Measurements from ENCODE around the gene RBM19.

Gene RBM19

GRCh38 chr12:113837528-113838296 lies 128.4 kb downstream of the RBM19 start:
- H3K36me3 ChIP-seq (ENCODE audit: control insufficient read depth, insufficient read depth, low read length) = peaks cover under 1% of the 10 kb centered on the region; the same call in 1 of the 2 replicates
- no peak overlapping the region for H3K4me3 ChIP-seq (ENCODE audit: low read depth, low read length)
- no peak overlapping the region for H3K9ac ChIP-seq (ENCODE audit: low read length)
- no peaks in the 10 kb centered on the region for H3K4me1 ChIP-seq (ENCODE audit: control insufficient read depth, insufficient read depth, low read length)
- no peak overlapping the region for H3K27ac ChIP-seq (ENCODE audit: low read depth, low read length)
- no peaks in the 10 kb centered on the region for H3K9me3 ChIP-seq (ENCODE audit: control insufficient read depth, insufficient read depth, low read depth, low read length)
- no peaks in the 10 kb centered on the region for H3K27me3 ChIP-seq (ENCODE audit: control insufficient read depth, insufficient read depth, low read length)

GRCh38 chr12:113837084-113837483 lies 129.0 kb downstream of the RBM19 start:
- Histone ChIP-seq H3K36me3 (ENCODE audit: control insufficient read depth, insufficient read depth, low read length) (no peaks in the 10 kb centered on the region), H3K9me3 (ENCODE audit: control insufficient read depth, insufficient read depth, low read depth, low read length) (no peaks in the 10 kb centered on the region), H3K9ac (ENCODE audit: low read length) (no peak overlapping the region), H3K4me1 (ENCODE audit: control insufficient read depth, insufficient read depth, low read length) (no peaks in the 10 kb centered on the region), H3K27ac (ENCODE audit: low read depth, low read length) (no peak overlapping the region), H3K27me3 (ENCODE audit: control insufficient read depth, insufficient read depth, low read length) (no peaks in the 10 kb centered on the region), H3K4me3 (ENCODE audit: low read depth, low read length) (no peak overlapping the region)

GRCh38 chr12:113835896-113836295 lies 130.2 kb downstream of the RBM19 start:
- Histone ChIP-seq H3K9me3 (ENCODE audit: control insufficient read depth, insufficient read depth, low read depth, low read length) (no peaks in the 10 kb centered on the region), H3K9ac (ENCODE audit: low read length) (no peak overlapping the region), H3K36me3 (ENCODE audit: control insufficient read depth, insufficient read depth, low read length) (no peaks in the 10 kb centered on the region), H3K27ac (ENCODE audit: low read depth, low read length) (no peak overlapping the region), H3K4me3 (ENCODE audit: low read depth, low read length) (no peak overlapping the region), H3K4me1 (ENCODE audit: control insufficient read depth, insufficient read depth, low read length) (peaks cover 4% of the 10 kb centered on the region; the same call in 1 of the 2 replicates), H3K27me3 (ENCODE audit: control insufficient read depth, insufficient read depth, low read length) (no peaks in the 10 kb centered on the region)

- H3K27me3 ChIP-seq (ENCODE audit: control insufficient read depth, insufficient read depth, low read length) = no peaks in the 10 kb centered on the region
- H3K27ac ChIP-seq (ENCODE audit: low read depth, low read length) = no peak overlapping the region
- no peaks in the 10 kb centered on the region for H3K36me3 ChIP-seq (ENCODE audit: control insufficient read depth, insufficient read depth, low read length)
- H3K9me3 ChIP-seq (ENCODE audit: control insufficient read depth, insufficient read depth, low read depth, low read length) = no peaks in the 10 kb centered on the region
- peaks cover 4% of the 10 kb centered on the region; the same call in 1 of the 2 replicates for H3K4me1 ChIP-seq (ENCODE audit: control insufficient read depth, insufficient read depth, low read length)
- no peak overlapping the region for H3K9ac ChIP-seq (ENCODE audit: low read length)
- H3K4me3 ChIP-seq (ENCODE audit: low read depth, low read length) = no peak overlapping the region
Observed at GRCh38 chr12:113835433-113835832, 130.7 kb downstream of the RBM19 start.

GRCh38 chr12:113833422-113833821 lies 132.7 kb downstream of the RBM19 start:
- H3K27ac ChIP-seq (ENCODE audit: low read depth, low read length) = no peak overlapping the region
- H3K36me3 ChIP-seq (ENCODE audit: control insufficient read depth, insufficient read depth, low read length) = no peaks in the 10 kb centered on the region
- H3K9me3 ChIP-seq (ENCODE audit: control insufficient read depth, insufficient read depth, low read depth, low read length) = no peaks in the 10 kb centered on the region
- H3K4me1 ChIP-seq (ENCODE audit: control insufficient read depth, insufficient read depth, low read length) = peaks cover 4% of the 10 kb centered on the region; the same call in 1 of the 2 replicates
- H3K9ac ChIP-seq (ENCODE audit: low read length) = no peak overlapping the region
- no peak overlapping the region for H3K4me3 ChIP-seq (ENCODE audit: low read depth, low read length)
- no peaks in the 10 kb centered on the region for H3K27me3 ChIP-seq (ENCODE audit: control insufficient read depth, insufficient read depth, low read length)

GRCh38 chr12:113831476-113831875 lies 134.6 kb downstream of the RBM19 start:
- H3K27me3 ChIP-seq (ENCODE audit: control insufficient read depth, insufficient read depth, low read length) = no peaks in the 10 kb centered on the region
- H3K4me1 ChIP-seq (ENCODE audit: control insufficient read depth, insufficient read depth, low read length) = peaks cover 6% of the 10 kb centered on the region; the same call in 1 of the 2 replicates
- H3K4me3 ChIP-seq (ENCODE audit: low read depth, low read length) = no peak overlapping the region
- H3K9ac ChIP-seq (ENCODE audit: low read length) = no peak overlapping the region
- H3K9me3 ChIP-seq (ENCODE audit: control insufficient read depth, insufficient read depth, low read depth, low read length) = no peaks in the 10 kb centered on the region
- no peaks in the 10 kb centered on the region for H3K36me3 ChIP-seq (ENCODE audit: control insufficient read depth, insufficient read depth, low read length)
- no peak overlapping the region for H3K27ac ChIP-seq (ENCODE audit: low read depth, low read length)

- H3K36me3 ChIP-seq (ENCODE audit: control insufficient read depth, insufficient read depth, low read length) = no peaks in the 10 kb centered on the region
- H3K27me3 ChIP-seq (ENCODE audit: control insufficient read depth, insufficient read depth, low read length) = no peaks in the 10 kb centered on the region
- peaks cover 6% of the 10 kb centered on the region; the same call in 1 of the 2 replicates for H3K4me1 ChIP-seq (ENCODE audit: control insufficient read depth, insufficient read depth, low read length)
- no peak overlapping the region for H3K4me3 ChIP-seq (ENCODE audit: low read depth, low read length)
- H3K27ac ChIP-seq (ENCODE audit: low read depth, low read length) = no peak overlapping the region
- H3K9me3 ChIP-seq (ENCODE audit: control insufficient read depth, insufficient read depth, low read depth, low read length) = no peaks in the 10 kb centered on the region
- no peak overlapping the region for H3K9ac ChIP-seq (ENCODE audit: low read length)
Observed at GRCh38 chr12:113831016-113831415, 135.1 kb downstream of the RBM19 start.

GRCh38 chr12:113829212-113829611 lies 136.9 kb downstream of the RBM19 start:
- H3K9ac ChIP-seq (ENCODE audit: low read length) = no peak overlapping the region
- H3K9me3 ChIP-seq (ENCODE audit: control insufficient read depth, insufficient read depth, low read depth, low read length) = no peaks in the 10 kb centered on the region
- H3K4me3 ChIP-seq (ENCODE audit: low read depth, low read length) = no peak overlapping the region
- no peaks in the 10 kb centered on the region for H3K36me3 ChIP-seq (ENCODE audit: control insufficient read depth, insufficient read depth, low read length)
- no peak overlapping the region for H3K27ac ChIP-seq (ENCODE audit: low read depth, low read length)
- no peaks in the 10 kb centered on the region for H3K27me3 ChIP-seq (ENCODE audit: control insufficient read depth, insufficient read depth, low read length)
- peaks cover 6% of the 10 kb centered on the region; the same call in 1 of the 2 replicates for H3K4me1 ChIP-seq (ENCODE audit: control insufficient read depth, insufficient read depth, low read length)

- H3K4me3 ChIP-seq (ENCODE audit: low read depth, low read length) = no peak overlapping the region
- H3K36me3 ChIP-seq (ENCODE audit: control insufficient read depth, insufficient read depth, low read length) = no peaks in the 10 kb centered on the region
- H3K9ac ChIP-seq (ENCODE audit: low read length) = no peak overlapping the region
- no peaks in the 10 kb centered on the region for H3K9me3 ChIP-seq (ENCODE audit: control insufficient read depth, insufficient read depth, low read depth, low read length)
- no peak overlapping the region for H3K27ac ChIP-seq (ENCODE audit: low read depth, low read length)
- peaks cover 6% of the 10 kb centered on the region; the same call in 1 of the 2 replicates for H3K4me1 ChIP-seq (ENCODE audit: control insufficient read depth, insufficient read depth, low read length)
- H3K27me3 ChIP-seq (ENCODE audit: control insufficient read depth, insufficient read depth, low read length) = no peaks in the 10 kb centered on the region
Observed at GRCh38 chr12:113827539-113828114, 138.5 kb downstream of the RBM19 start.

GRCh38 chr12:113826805-113827538 lies 139.2 kb downstream of the RBM19 start:
- Histone ChIP-seq H3K4me1 (ENCODE audit: control insufficient read depth, insufficient read depth, low read length) (peaks cover 6% of the 10 kb centered on the region; the same call in 1 of the 2 replicates), H3K4me3 (ENCODE audit: low read depth, low read length) (no peak overlapping the region), H3K9ac (ENCODE audit: low read length) (no peak overlapping the region), H3K9me3 (ENCODE audit: control insufficient read depth, insufficient read depth, low read depth, low read length) (no peaks in the 10 kb centered on the region), H3K27ac (ENCODE audit: low read depth, low read length) (no peak overlapping the region), H3K27me3 (ENCODE audit: control insufficient read depth, insufficient read depth, low read length) (no peaks in the 10 kb centered on the region), H3K36me3 (ENCODE audit: control insufficient read depth, insufficient read depth, low read length) (no peaks in the 10 kb centered on the region)

GRCh38 chr12:113825705-113826104 lies 140.4 kb downstream of the RBM19 start:
- Histone ChIP-seq H3K36me3 (ENCODE audit: control insufficient read depth, insufficient read depth, low read length) (no peaks in the 10 kb centered on the region), H3K27ac (ENCODE audit: low read depth, low read length) (no peak overlapping the region), H3K9me3 (ENCODE audit: control insufficient read depth, insufficient read depth, low read depth, low read length) (no peaks in the 10 kb centered on the region), H3K4me1 (ENCODE audit: control insufficient read depth, insufficient read depth, low read length) (peaks cover 2% of the 10 kb centered on the region; the same call in 1 of the 2 replicates), H3K4me3 (ENCODE audit: low read depth, low read length) (no peak overlapping the region), H3K27me3 (ENCODE audit: control insufficient read depth, insufficient read depth, low read length) (no peaks in the 10 kb centered on the region), H3K9ac (ENCODE audit: low read length) (no peak overlapping the region)
